Right renal pelvis (tissue), 4 donors: ENCODE results near the gene LPP. TPM values are rescaled to one million over a fixed set of nuclear protein-coding genes. Genes with fewer than 3 reads are reported as not detected.

Experiments used
- DNase-seq, 4 donors: peaks; one replicate each; pipeline ENCODE4 v3.0.0-alpha.2; 2013; ENCODE audit warnings: low read depth in 4 of 4, low spot score in 3 of 4, missing footprints in 1 of 4
- polyA plus RNA-seq, 4 donors: library from polyadenylated mRNA; unstranded; fragments of 120-200 nt; gene quantifications; one replicate each; pipeline ENCODE4 v1.2.1, GENCODE V29; 2013; ENCODE audit not compliant: insufficient read length in 4 of 4

LPP gene
- polyA plus RNA-seq, 4 donors = 24.5 to 29.6 (median 25.6) TPM

GRCh38 chr3:188489639-188490405 lies 335.9 kb downstream of the LPP start:
- no peak for DNase-seq

- no peak for DNase-seq
Observed at GRCh38 chr3:188490416-188490815, 336.5 kb downstream of the LPP start.

DNA sequence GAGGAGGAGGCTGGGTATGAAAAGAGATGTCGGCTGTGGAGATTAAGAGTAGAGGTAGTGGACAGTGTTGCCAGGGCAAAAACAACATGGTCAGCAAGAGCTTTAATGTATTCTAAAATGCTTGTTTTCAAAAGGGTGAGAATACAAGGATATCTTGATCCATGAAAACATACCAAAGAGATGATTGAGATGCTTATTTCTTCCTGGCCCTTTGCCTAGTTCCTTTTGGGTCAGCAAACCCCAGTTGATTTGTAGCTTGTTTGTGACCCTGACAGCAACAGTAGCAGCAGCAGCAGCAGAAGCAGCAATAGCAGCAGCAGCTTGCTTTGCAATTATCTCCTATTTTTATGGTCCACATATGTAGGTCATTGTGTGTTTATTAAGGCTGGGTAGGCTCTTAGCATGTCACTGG lies 337.3 kb downstream of the LPP start:
- DNase-seq = no peak

- DNase-seq = no peak
Observed at GRCh38 chr3:188496390-188496789, 342.4 kb downstream of the LPP start.

GRCh38 chr3:188497021-188497420 lies 343.1 kb downstream of the LPP start:
- no peak for DNase-seq

DNA sequence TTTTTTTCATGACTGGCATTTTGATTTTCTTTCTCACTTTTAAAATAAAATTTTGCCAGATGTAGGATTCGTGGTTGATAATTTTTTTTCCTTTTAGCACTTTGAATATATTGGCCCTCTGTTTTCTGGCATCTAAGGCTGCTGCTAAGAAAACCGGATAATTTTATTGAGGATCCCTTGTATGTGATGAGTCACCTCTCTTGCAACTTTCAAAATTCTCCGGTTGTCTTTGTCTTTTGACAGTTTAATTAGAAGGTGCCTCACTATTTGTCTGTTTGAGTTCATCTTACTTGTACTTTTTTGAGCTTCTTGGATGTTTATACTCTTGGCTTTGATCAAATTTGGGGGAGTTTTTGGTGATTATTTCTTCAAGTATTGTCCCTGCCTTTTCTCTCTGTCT lies 349.7 kb downstream of the LPP start:
- no peak for DNase-seq

GRCh38 chr3:188505151-188505550 lies 351.2 kb downstream of the LPP start:
- DNase-seq = no peak

DNA sequence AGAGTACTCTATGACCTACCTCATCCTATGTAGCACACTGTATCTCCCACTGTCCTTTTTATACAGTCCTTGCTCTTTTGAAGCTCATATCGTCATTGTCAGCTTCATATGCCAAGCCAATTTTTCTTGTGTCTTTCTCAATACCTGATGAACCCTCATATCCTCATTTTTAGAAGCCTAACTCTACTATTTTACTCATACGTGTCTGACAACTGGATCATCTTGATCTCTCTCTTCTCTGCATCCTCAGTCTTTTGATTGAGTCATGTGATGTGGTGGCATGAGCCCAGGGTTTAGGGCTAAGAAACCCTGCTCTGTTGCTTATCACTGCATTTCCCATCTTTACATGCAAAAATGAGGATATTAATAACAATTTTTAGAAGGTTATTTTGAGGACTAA lies 352.0 kb downstream of the LPP start:
- DNase-seq = no peak

DNA sequence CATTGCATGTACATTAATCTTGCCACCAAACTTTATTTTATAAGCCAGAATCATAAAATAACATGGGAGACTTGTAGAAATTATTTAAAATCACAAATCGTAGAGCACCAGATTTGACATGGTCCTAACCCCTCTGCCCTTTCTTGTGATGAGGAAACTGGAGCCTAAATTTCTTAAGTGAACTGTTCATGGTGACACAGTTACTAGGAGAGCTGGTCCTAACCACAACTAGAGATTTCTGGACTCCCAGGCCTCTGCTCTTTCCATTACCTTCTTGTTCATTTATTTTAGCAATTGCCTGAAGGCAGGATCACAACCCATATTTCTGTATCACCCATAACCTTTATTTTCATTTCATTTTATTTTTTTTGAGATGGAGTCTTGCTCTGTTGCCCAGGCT lies 352.5 kb downstream of the LPP start:
- no peak for DNase-seq

GRCh38 chr3:188507244-188507720 lies 353.3 kb downstream of the LPP start:
- DNase-seq = peak in 1 of 4 donors; percentile 7

DNA sequence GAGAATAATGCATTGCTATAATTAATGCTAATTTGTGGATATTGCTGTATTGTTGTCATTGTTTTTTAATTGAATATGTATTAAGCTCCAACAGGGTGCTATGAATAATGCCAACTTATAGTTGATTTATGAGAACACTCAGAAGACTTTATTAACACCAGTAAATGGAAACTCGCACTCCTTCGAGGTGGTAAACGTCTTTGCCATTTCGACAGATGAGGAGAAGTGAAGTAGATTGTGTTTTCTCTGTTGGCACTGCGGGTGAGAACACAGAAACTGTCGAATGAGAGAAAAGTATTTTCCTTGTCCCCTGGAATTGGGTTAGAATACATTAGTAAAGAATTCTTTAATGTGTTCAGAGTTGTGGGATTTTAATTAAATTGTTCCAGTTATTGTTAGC lies 354.5 kb downstream of the LPP start:
- no peak for DNase-seq

DNA sequence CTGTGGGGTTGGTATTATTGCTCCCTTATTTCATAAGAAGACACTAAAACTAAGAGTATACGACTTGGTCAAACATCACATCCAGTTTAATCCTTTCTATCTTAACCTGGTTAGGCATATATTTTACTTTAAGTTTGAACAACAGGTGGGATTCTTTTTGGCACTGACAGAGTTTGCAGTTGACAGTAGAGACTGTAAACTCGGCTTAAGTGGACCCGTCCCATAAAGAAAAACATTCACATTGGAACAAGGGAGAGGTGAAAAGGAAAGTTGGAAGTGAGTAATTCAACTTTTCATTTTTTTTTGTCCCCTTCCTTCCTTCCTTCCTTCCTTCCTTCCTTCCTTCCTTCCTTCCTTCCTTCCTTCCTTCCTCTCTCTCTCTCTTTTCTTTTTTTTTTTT lies 355.4 kb downstream of the LPP start:
- no peak for DNase-seq

DNA sequence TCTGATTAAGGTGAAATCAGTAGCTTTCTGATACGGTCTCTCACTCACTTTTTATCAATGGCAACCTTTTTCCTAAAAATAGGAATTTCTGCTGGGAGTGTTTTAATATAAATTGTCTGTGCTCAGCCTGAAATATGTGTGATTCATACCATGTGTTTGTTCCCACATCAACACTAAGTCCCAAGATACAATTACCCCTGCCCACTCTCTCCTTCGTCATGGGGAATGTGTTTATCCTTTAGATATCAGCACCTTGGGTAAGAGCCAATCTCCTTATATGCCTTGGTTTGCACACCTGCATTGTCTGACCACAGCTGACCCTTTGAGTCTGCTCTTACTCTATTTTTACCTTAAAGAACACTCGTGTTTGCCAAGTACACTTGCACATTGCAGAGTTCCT lies 356.4 kb downstream of the LPP start:
- DNase-seq = no peak

DNA sequence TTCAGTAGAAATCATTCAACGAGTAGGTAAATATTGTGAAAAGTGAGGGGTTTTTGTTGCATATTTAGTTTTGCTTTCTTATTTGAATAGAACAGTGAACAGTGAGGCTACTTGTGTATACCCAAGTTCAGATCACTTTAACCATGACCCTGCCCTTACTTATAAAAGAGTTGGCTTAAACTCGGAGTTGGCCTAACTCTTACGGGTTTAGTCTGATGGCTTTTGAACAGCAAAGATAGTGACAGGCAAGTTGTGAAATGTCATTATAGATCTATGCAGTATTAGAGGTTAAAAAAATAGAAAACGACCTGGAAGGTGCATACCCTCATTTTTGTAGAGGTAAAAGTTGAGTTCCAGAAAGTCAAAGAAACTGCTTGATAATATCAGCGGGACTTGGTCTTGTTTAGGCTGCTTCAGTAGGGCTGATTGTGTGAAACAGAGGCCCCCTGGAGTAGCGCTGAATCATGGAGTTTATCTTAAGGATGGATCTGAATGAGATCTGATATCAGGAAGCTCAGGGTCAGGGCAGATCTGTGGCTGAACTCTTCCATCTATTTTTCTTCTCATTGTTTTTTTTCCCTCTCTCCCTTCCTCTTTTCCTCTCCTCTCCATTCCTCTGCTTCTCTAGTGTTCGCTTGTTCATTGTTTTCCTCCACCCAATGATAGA lies 359.8 kb downstream of the LPP start:
- no peak for DNase-seq

- no peak for DNase-seq
Observed at GRCh38 chr3:188516515-188516914, 362.6 kb downstream of the LPP start.

GRCh38 chr3:188518416-188518815 lies 364.5 kb downstream of the LPP start:
- DNase-seq = no peak

DNA sequence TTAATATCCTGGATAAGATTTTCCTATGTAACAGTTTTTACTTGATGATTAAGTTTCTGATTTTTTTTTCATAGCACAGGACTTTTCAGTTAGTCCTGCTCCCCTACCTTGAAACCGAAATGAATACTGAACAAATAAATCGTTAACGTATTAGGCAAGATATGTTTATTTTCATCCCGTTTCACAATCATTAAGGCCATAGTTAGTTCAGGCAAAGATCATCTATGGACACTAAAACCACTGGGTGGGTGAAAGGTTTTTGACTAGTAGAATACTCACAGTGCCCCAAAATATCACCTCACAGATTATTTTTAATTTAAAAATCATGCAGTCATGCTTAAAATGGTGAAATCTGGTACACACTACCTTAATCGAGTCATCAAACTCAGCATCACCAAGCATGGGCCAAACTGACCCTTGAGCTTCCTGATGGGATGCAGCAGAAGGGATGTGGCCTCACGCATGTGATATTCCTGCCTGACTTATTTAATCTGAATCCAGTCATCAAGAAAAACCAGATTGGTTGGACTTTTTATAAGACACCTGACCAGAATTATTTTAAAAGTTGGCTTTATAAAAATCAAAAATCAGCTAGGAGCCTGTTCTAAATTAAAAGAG lies 365.0 kb downstream of the LPP start:
- DNase-seq = no peak

- DNase-seq = no peak
Observed at GRCh38 chr3:188520466-188520865, 366.5 kb downstream of the LPP start.

DNA sequence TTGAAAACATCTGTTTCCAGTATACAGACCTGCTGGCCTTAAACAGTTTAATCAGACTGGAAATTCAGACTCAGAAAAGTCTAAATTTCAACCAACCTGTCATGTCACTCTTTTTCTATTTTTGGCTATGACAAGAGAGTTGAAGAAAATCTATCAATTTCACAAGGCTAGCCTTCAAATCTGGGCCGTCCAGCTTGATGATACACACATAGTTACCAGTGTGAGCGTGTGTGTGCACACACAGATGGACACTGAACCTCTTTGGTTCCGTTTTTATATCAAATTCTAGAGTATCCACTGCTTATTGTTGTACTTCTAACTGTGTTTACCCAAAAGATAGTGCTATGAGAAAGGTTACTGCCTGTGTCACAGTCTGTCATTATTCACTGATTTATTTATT lies 368.2 kb downstream of the LPP start:
- DNase-seq = no peak

DNA sequence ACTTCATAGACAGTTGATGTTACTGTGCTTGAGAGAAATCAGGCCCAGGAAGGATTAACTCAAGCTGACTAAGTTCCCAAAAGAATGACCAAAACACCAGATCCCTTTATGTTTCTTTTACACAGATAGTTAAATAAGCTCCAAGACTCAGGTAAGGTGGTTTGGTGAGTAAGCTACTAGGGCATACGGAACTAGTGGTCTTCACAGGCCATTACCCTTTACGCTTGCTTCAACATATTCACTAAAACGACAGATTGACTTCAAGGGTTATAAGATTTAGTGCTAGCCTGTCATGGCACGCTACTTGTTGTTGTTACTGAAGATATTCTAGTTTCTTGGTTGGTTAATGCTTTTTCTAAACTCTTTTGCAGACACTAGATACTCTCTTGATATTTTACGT lies 369.3 kb downstream of the LPP start:
- peak in 1 of 4 donors; percentile 18 for DNase-seq

DNA sequence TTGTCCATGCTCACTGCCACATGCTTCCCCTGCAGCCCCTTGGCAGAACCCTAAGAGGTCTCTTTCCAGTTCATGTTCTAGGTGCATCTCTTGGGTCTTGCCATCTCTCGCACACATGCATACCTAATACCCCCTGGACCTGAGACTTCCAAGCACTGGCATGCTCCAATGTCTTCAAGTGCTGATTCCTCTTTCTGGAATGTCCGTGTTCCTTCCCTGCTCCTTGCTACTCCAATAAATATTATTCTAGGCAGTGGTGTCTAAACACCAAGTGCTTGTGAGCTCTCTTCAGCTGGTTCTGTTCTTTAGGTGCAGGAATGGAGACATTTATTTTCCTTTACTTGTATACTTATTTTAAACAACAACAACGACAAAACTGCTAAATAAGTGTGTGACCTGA lies 370.1 kb downstream of the LPP start:
- no peak for DNase-seq

DNA sequence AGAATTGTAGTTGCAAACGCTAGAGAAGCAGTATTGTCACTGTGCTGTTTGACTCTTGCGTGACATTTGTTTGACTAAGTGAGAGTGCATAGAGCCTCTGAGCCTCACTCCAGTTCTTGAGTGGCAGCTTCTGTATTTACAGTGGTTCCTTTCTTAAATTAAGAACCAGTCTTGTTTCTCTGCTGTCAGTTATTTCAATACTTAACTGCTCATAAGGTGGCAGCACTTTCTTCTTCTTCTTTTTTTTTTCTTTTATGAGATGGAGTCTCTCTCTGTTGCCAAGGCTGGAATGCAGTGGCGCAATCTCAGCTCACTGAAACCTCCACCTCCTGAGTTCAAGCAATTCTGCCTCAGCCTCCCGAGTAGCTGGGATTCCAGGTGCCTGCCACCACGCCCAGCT lies 372.1 kb downstream of the LPP start:
- no peak for DNase-seq
